Fibroblast of lung (primary cell): ENCODE measurements around the gene CDKAL1. TPM values are rescaled to one million over a fixed set of nuclear protein-coding genes. Genes with fewer than 3 reads are reported as not detected.
"Not testable (repeated sequence)": the region's sequence is repeated elsewhere in the genome, so short reads cannot be mapped to it uniquely, and the experiment has no call there.

Source experiments
- DNase-seq, 2 donors: peaks; one replicate each; pipeline versions ENCODE4 v3.0.0 to v3.0.0-alpha.2; 2010; ENCODE audit warnings: low read depth in 2 of 2
- H2AFZ ChIP-seq: 2 replicates; pipeline ENCODE4 v1.5.1; 2012; ENCODE audit warnings: low read length, control low read depth, inconsistent platforms
- H3K27ac ChIP-seq: 2 replicates; pipeline ENCODE4 v1.5.1; 2011; ENCODE audit warnings: low read length, control low read depth; ENCODE audit not compliant: insufficient read depth
- H3K27me3 ChIP-seq: 2 replicates; pipeline ENCODE4 v1.5.1; 2011; ENCODE audit warnings: mild to moderate bottlenecking, low read length; ENCODE audit not compliant: control insufficient read depth, insufficient read depth
- H3K36me3 ChIP-seq: 2 replicates; pipeline ENCODE4 v1.5.1; 2011; ENCODE audit warnings: low read length; ENCODE audit not compliant: control insufficient read depth, insufficient read depth
- H3K4me1 ChIP-seq: 2 replicates; pipeline ENCODE4 v1.5.1; 2011; ENCODE audit warnings: low read length; ENCODE audit not compliant: control insufficient read depth, insufficient read depth; ENCODE audit errors: extremely low read depth
- H3K4me2 ChIP-seq: 2 replicates; pipeline ENCODE4 v1.5.1; 2011; ENCODE audit warnings: low read length, control low read depth; ENCODE audit not compliant: insufficient read depth; ENCODE audit errors: extremely low read depth
- H3K4me3 ChIP-seq, 4 experiments: fragments of 200-600 bp in 1 of 4; sonication (generic) in 1 of 4; replicated peaks in 1 of 4; 2 replicates each; pipeline ENCODE4 v1.5.1; 2011 to 2016; ENCODE audit warnings: low read length in 4 of 4, low read depth in 3 of 4, mild to moderate bottlenecking in 3 of 4, control low read depth in 2 of 4, inconsistent platforms in 1 of 4, mixed read lengths in 1 of 4; ENCODE audit not compliant: insufficient read depth in 1 of 4; ENCODE audit errors: control extremely low read depth in 1 of 4
- H3K79me2 ChIP-seq: 2 replicates; pipeline ENCODE4 v1.5.1; 2012; ENCODE audit warnings: mild to moderate bottlenecking, low read length, inconsistent platforms; ENCODE audit not compliant: control insufficient read depth, insufficient read depth
- H3K9ac ChIP-seq: 2 replicates; pipeline ENCODE4 v1.5.1; 2011; ENCODE audit warnings: mild to moderate bottlenecking, low read length, control low read depth; ENCODE audit not compliant: insufficient read depth
- H3K9me3 ChIP-seq: 2 replicates; pipeline ENCODE4 v1.5.1; 2012; ENCODE audit warnings: low read depth, low read length; ENCODE audit not compliant: control insufficient read depth, insufficient read depth
- H4K20me1 ChIP-seq: 2 replicates; pipeline ENCODE4 v1.5.1; 2011; ENCODE audit warnings: low read length; ENCODE audit not compliant: control insufficient read depth, insufficient read depth; ENCODE audit errors: extremely low read depth
- CTCF ChIP-seq, 2 donors: IDR thresholded peaks in 1 of 2; conservative IDR thresholded peaks in 1 of 2; 1 replicate in 1 of 2; 2 replicates in 1 of 2; pipeline ENCODE4 v1.5.1; 2011 to 2012; ENCODE audit warnings: low read length in 2 of 2, control low read depth in 1 of 2, inconsistent platforms in 1 of 2, low read depth in 1 of 2, mild to moderate bottlenecking in 1 of 2
- EZH2 ChIP-seq: IDR thresholded peaks from 2 replicates; pipeline ENCODE4 v1.5.1; 2012; ENCODE audit warnings: low read length, control low read depth, mild to moderate bottlenecking; ENCODE audit errors: missing control alignments
- polyA plus RNA-seq, 2 donors: library from polyadenylated mRNA; depleted of rRNA in 1 of 2; stranded (reverse) in 1 of 2; unstranded in 1 of 2; fragments of >200 nt; gene quantifications; 2 replicates each; pipeline ENCODE4 v1.2.1, GENCODE V29; 2011 to 2012; ENCODE audit warnings: missing spikeins in 1 of 2
- total RNA-seq: library from RNA; depleted of rRNA; stranded (reverse); fragments of >200 nt; gene quantifications from 2 replicates; pipeline ENCODE4 v1.2.1, GENCODE V29; 2014

The CDKAL1 gene
- total and polyA plus RNA-seq, 2 donors (not counting 1 experiment from before 2014, with no cell fraction given): 7.4 to 15.0 TPM

DNA sequence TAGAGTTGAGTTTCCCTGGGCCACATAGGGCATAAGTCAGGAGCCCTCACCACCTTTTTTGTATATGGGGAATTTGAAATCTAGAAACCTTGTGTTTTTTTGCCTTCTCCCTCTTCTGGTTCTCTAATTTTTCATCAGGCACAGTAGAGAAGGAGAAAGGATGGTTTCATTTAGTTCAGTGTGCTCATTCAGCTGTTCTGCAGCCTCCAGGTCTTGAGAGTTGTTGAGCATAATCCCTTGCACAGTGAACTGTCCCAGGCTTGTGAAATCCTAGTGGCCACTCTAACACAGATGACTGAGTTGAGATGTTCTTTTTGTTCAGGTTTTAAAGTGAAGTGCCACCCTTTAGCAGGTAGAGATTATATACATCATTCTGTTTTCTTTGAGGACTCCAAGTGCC, 183.5 kb downstream of the CDKAL1 start:
- Histone ChIP-seq H3K79me2 (no peaks in the 10 kb centered on the region), H2AFZ (no peak overlapping the region), H3K27ac (no peak overlapping the region), H3K4me3 (no peak overlapping the region), H3K4me1 (no peaks in the 10 kb centered on the region), H4K20me1 (no peaks in the 10 kb centered on the region), H3K27me3 (no peaks in the 10 kb centered on the region), H3K4me2 (no peak overlapping the region), H3K36me3 (no peaks in the 10 kb centered on the region), H3K9ac (no peak overlapping the region), H3K9me3 (no peaks in the 10 kb centered on the region)
- no peak for TF ChIP-seq EZH2
- no peak for TF ChIP-seq CTCF (conservative IDR thresholded peaks at IDR 0.05 in 1 of 2, IDR thresholded peaks at IDR 0.05 in 1 of 2; ENCODE audit: low read depth in 1 of 2, low read length in 2 of 2)
- no peak for DNase-seq

DNA sequence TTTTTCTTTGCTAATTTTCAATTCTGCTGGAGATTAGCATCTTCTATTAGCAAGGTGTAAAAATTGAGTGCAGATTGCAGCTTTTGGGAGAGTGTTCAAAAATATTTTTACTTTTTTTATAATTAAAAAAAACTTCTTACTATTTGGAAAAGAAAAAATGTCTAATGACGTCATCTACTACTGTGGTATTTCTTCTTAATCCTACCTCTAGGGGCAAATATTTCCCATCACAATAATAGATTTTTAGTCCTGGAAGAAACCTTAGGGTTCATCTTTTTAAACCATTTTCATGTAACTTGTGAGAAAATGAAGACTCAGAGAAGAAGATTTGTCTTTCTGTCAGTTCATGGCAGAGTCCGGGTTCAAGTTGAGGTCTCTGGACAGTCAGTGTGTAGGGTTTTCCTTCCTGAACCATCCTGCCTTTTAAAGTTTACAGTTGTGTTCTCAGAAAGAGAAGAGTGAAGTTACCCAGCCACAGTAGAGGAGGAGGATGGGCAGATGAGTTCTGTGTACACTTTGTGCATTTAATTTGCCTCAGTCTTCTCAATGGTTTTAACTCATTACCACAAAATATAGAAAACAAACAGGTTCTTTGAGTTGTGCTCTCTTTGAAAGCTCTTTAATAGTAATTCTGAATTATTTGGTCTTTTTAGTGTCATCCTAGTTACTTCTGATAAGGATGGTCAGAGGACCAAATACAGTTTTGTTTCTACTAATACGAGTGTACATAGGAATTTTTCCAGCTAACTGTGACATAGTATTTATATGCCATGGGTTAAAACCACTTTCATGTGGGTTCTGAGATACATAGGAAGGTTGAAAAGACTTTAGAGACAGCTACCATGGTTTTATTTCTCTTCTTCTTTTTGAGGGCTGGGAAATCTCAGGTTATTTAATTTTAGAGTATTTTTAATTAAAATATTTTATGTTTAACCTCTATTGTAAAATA, 184.7 kb downstream of the CDKAL1 start:
- H3K4me2 ChIP-seq: no peak overlapping the region
- no peak overlapping the region for H3K27ac ChIP-seq
- no peak overlapping the region for H3K4me3 ChIP-seq
- no peaks in the 10 kb centered on the region for H3K27me3 ChIP-seq
- no peaks in the 10 kb centered on the region for H3K9me3 ChIP-seq
- H4K20me1 ChIP-seq: no peaks in the 10 kb centered on the region
- no peaks in the 10 kb centered on the region for H3K36me3 ChIP-seq
- H3K79me2 ChIP-seq: no peaks in the 10 kb centered on the region
- no peaks in the 10 kb centered on the region for H3K4me1 ChIP-seq
- no peak for TF ChIP-seq EZH2
- no peak for TF ChIP-seq CTCF (conservative IDR thresholded peaks at IDR 0.05 in 1 of 2, IDR thresholded peaks at IDR 0.05 in 1 of 2; ENCODE audit: low read depth in 1 of 2, low read length in 2 of 2)
- no peak for DNase-seq
- H2AFZ ChIP-seq: no peak overlapping the region
- no peak overlapping the region for H3K9ac ChIP-seq

GRCh38 chr6:20719980-20720379, 185.7 kb downstream of the CDKAL1 start:
- no peak overlapping the region for H2AFZ ChIP-seq
- TF ChIP-seq CTCF (conservative IDR thresholded peaks at IDR 0.05 in 1 of 2, IDR thresholded peaks at IDR 0.05 in 1 of 2; ENCODE audit: low read depth in 1 of 2, low read length in 2 of 2) (no peak), EZH2 (no peak)
- H3K36me3 ChIP-seq: no peaks in the 10 kb centered on the region

DNA sequence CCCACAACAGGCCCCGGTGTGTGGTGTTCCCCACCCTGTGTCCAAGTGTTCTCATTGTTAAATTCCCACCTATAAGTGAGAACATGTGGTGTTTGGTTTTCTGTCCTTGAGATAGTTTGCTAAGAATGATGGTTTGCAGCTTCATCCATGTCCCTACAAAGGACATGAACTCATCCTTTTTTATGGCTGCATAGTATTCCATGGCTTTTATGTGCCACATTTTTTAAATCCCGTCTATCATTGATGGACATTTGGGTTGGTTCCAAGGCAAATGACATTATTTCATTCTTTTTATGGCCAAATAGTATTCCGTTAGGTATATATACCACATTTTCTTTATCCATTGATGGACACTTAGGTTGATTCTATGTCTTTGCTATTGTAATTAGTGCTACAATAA, 186.9 kb downstream of the CDKAL1 start:
- DNase-seq, H2AFZ ChIP-seq, H3K27me3 ChIP-seq, H3K4me1 ChIP-seq, H3K9ac ChIP-seq, H3K4me3 ChIP-seq, H3K79me2 ChIP-seq, H3K27ac ChIP-seq, H3K9me3 ChIP-seq, H3K36me3 ChIP-seq, H3K4me2 ChIP-seq, H4K20me1 ChIP-seq: not testable (repeated sequence)

More at GRCh38 chr6:20719980-20720379, 185.7 kb downstream of the CDKAL1 start:
- H3K27me3 ChIP-seq: no peaks in the 10 kb centered on the region
- no peaks in the 10 kb centered on the region for H3K9me3 ChIP-seq
- no peak for DNase-seq
- H3K27ac ChIP-seq: no peak overlapping the region
- H4K20me1 ChIP-seq: no peaks in the 10 kb centered on the region
- H3K4me3 ChIP-seq: no peak overlapping the region
- H3K4me1 ChIP-seq: no peaks in the 10 kb centered on the region
- H3K4me2 ChIP-seq: no peak overlapping the region
- H3K79me2 ChIP-seq: no peaks in the 10 kb centered on the region
- H3K9ac ChIP-seq: no peak overlapping the region
